SK-N-MC (cell line): Measurements from ENCODE around the gene MUSK.

Experiments
- EZH2 ChIP-seq: fragments of 200-600 bp; sonication (generic); IDR thresholded peaks from one replicate; pipeline ENCODE4 v1.6.1; 2017; ENCODE audit warnings: antibody characterized with exemption
- FOXP2 ChIP-seq: optimal IDR thresholded peaks from 2 replicates; pipeline ENCODE3; 2011; ENCODE audit warnings: mild to moderate bottlenecking, moderate library complexity; ENCODE audit not compliant: insufficient read depth; ENCODE audit errors: extremely low read length, control extremely low read depth
- POLR2AphosphoS5 ChIP-seq: IDR thresholded peaks from 2 replicates; pipeline ENCODE4 v1.6.1; 2012; ENCODE audit warnings: mild to moderate bottlenecking, low read depth, low read length, borderline replicate concordance

DNA sequence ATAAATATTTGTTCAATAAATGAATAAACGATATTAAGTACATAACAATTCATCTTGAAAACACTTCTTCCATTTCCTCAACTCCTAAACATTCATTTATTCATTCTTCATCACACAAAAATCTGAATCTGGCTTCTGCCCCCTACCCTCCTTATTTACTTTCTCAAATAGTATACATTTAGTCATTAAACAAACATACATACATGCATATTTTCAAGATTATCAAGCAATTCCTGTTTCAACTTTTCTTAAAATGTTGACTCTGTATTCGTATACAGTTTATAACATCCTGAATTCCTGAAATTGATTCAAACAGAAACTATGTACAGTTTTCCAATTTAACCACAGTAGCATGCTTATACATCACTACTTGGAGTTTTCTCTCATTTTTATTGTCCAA lies 129.0 kb downstream of the MUSK start:
- no peak for TF ChIP-seq EZH2
- no peak for TF ChIP-seq POLR2AphosphoS5
- TF ChIP-seq FOXP2: no peak
